Measurements from ENCODE around the gene OLIG1. TPM values are rescaled to one million over a fixed set of nuclear protein-coding genes. Genes with fewer than 3 reads are reported as not detected.

The OLIG1 gene
- total RNA-seq, 2 experiments from 2014 or later: not detected

DNA sequence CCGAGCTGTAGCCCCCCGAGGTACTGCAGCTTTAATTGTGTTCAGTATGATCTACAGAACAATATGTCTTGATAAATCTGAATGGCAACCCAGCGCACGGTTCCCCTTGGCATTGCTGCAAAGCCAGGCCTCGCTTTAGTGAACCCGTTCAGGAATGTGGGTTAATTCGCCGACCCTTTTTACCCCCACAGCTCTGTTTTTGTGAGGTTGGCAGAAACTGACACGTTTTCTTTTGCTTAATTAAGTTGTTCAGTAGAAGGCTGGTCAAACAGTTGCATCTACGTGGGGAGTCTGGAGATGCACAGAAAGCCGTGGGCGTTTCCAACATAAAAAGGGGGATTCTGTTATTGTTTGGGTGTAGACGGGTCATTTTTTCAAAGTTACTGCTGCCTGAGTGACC is 43.2 kb downstream of the OLIG1 start:
- CTCF ChIA-PET (ENCODE audit: unreplicated experiment): no interaction called here
- Histone ChIP-seq H3K9me2 (ENCODE audit: insufficient read depth, low read length) (no peaks in the 10 kb centered on the region), H4K20me1 (ENCODE audit: insufficient read depth, low read length) (no peaks in the 10 kb centered on the region), H3K79me2 (ENCODE audit: insufficient read depth, low read depth, low read length) (no peaks in the 10 kb centered on the region), H2AFZ (ENCODE audit: low read length) (no peak overlapping the region), H3K27ac (ENCODE audit: low read depth, low read length, poor library complexity, severe bottlenecking) (no peak overlapping the region), H3K4me1 (ENCODE audit: insufficient read depth, low read length, poor library complexity, severe bottlenecking) (no peaks in the 10 kb centered on the region), H3K4me3 (ENCODE audit: low read depth, low read length, poor library complexity, severe bottlenecking) (no peak overlapping the region), H3K36me3 (ENCODE audit: insufficient read depth, low read length) (no peaks in the 10 kb centered on the region), H3K9me3 (ENCODE audit: low read length) (no peaks in the 10 kb centered on the region), H3K4me2 (ENCODE audit: low read length) (no peak overlapping the region)
- POLR2A ChIA-PET: interaction anchor here (0.6 kb wide), 1 partner anchor 330 kb away, joined by 3 read pairs; no protein-coding TSS in a partner anchor
- no peak for DNase-seq (ENCODE audit: low spot score)
- intact Hi-C loops (cut with micrococcal nuclease; ENCODE audit: unreplicated experiment): no loop called here
- TF ChIP-seq EZH2phosphoT487 (IDR thresholded peaks at IDR 0.05; ENCODE audit: borderline replicate concordance, low read depth, low read length): no peak
- TF ChIP-seq, protein P1, sequence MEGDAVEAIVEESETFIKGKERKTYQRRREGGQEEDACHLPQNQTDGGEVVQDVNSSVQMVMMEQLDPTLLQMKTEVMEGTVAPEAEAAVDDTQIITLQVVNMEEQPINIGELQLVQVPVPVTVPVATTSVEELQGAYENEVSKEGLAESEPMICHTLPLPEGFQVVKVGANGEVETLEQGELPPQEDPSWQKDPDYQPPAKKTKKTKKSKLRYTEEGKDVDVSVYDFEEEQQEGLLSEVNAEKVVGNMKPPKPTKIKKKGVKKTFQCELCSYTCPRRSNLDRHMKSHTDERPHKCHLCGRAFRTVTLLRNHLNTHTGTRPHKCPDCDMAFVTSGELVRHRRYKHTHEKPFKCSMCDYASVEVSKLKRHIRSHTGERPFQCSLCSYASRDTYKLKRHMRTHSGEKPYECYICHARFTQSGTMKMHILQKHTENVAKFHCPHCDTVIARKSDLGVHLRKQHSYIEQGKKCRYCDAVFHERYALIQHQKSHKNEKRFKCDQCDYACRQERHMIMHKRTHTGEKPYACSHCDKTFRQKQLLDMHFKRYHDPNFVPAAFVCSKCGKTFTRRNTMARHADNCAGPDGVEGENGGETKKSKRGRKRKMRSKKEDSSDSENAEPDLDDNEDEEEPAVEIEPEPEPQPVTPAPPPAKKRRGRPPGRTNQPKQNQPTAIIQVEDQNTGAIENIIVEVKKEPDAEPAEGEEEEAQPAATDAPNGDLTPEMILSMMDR (conservative IDR thresholded peaks at IDR 0.05; ENCODE audit: low read length): no peak
- no TSS peak for BruUV-seq (replicated peaks)

DNA sequence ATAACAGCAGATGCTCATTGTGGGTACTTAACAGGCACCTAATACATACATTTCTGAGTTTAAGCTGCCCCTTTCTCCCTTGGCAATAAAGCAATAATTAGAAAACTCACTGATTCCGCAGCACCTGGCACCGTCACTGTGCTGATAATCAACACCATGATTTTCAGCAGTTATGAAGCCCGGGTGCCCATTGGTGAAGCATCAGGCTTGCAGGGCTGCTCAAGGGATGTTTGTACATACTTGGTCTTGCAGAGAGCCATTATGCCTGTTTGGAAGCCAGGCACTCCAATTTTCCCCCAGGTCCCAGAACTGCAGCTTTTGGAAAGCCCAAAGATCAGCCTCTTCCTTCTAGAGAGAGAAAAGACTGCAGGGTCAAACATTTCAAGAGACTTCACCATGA is 44.3 kb downstream of the OLIG1 start:
- ChIA-PET CTCF (ENCODE audit: unreplicated experiment) (no interaction called here), POLR2A (no interaction called here)
- no peaks in the 10 kb centered on the region for H3K9me3 ChIP-seq (ENCODE audit: low read length)
- H3K4me1 ChIP-seq (ENCODE audit: insufficient read depth, low read length, poor library complexity, severe bottlenecking): no peaks in the 10 kb centered on the region
- H3K4me3 ChIP-seq (ENCODE audit: low read depth, low read length, poor library complexity, severe bottlenecking): no peak overlapping the region
- no TSS peak for BruUV-seq (replicated peaks)
- H3K4me2 ChIP-seq (ENCODE audit: low read length): no peak overlapping the region
- no peak for TF ChIP-seq EZH2phosphoT487 (IDR thresholded peaks at IDR 0.05; ENCODE audit: borderline replicate concordance, low read depth, low read length)
- TF ChIP-seq, protein P1 (conservative IDR thresholded peaks at IDR 0.05; ENCODE audit: low read length): no peak
- no peak overlapping the region for H3K27ac ChIP-seq (ENCODE audit: low read depth, low read length, poor library complexity, severe bottlenecking)
- intact Hi-C loops (cut with micrococcal nuclease; ENCODE audit: unreplicated experiment): no loop called here
- no peaks in the 10 kb centered on the region for H3K36me3 ChIP-seq (ENCODE audit: insufficient read depth, low read length)
- no peaks in the 10 kb centered on the region for H3K79me2 ChIP-seq (ENCODE audit: insufficient read depth, low read depth, low read length)
- no peaks in the 10 kb centered on the region for H3K9me2 ChIP-seq (ENCODE audit: insufficient read depth, low read length)
- H4K20me1 ChIP-seq (ENCODE audit: insufficient read depth, low read length): no peaks in the 10 kb centered on the region
- H2AFZ ChIP-seq (ENCODE audit: low read length): no peak overlapping the region
- DNase-seq (ENCODE audit: low spot score): no peak

DNA sequence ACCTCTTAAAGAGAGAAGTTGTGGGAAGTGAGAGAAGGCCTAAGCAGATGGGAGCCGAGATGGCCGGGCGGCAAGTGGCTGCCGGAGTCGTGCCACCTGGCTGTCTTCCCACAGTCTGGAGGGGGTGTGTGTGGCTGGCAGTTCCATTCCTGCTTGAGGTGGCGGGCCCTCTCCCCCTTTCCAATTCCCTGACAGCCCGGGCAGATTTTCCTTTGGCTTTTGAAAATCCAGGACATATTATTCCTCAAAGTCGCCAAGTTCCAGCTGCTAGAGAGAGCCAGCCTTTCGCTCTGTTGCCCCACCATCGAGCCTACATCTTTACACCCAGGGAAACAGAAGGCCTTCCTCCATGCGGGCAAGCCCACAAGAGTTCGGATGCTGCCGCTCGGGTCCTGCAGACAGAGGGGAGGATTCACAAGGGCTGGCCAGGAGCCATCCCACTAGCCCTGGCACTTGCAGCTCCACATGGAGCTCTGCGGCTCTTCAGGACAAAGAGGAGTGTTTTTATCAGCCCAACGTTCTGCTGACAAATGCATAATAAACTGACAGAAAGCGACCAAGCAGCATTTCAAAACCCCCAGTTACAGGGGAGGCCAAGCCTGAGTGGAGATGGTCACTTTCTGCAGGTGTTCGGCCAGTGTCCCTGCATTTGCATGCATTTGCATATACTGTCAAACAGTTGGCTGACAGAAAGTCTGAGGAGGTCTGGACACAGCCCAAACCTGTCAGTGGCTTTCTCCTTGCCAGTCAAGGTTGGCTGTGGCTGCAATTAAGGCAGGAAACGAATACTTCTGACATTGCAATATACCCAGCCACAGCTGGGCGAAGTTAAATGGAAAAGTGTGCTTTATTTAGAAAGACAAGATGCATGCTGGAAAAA is 45.9 kb downstream of the OLIG1 start:
- no peak for DNase-seq (ENCODE audit: low spot score)
- H3K27ac ChIP-seq (ENCODE audit: low read depth, low read length, poor library complexity, severe bottlenecking): no peak overlapping the region
- ChIA-PET POLR2A (interaction anchor here (0.7 kb wide), 1 partner anchor 342 kb away, joined by 4 read pairs; no protein-coding TSS in a partner anchor), CTCF (ENCODE audit: unreplicated experiment) (interaction anchor here (0.5 kb wide), 1 partner anchor 80 kb away, joined by 3 read pairs; no protein-coding TSS in a partner anchor)
- no peaks in the 10 kb centered on the region for H3K4me1 ChIP-seq (ENCODE audit: insufficient read depth, low read length, poor library complexity, severe bottlenecking)
- H3K9me2 ChIP-seq (ENCODE audit: insufficient read depth, low read length): no peaks in the 10 kb centered on the region
- H3K36me3 ChIP-seq (ENCODE audit: insufficient read depth, low read length): no peaks in the 10 kb centered on the region
- no peaks in the 10 kb centered on the region for H3K79me2 ChIP-seq (ENCODE audit: insufficient read depth, low read depth, low read length)
- no peak overlapping the region for H3K4me2 ChIP-seq (ENCODE audit: low read length)
- intact Hi-C loops (cut with micrococcal nuclease; ENCODE audit: unreplicated experiment): no loop called here
- H3K4me3 ChIP-seq (ENCODE audit: low read depth, low read length, poor library complexity, severe bottlenecking): no peak overlapping the region
- no peaks in the 10 kb centered on the region for H4K20me1 ChIP-seq (ENCODE audit: insufficient read depth, low read length)
- no peak for TF ChIP-seq EZH2phosphoT487 (IDR thresholded peaks at IDR 0.05; ENCODE audit: borderline replicate concordance, low read depth, low read length)
- TF ChIP-seq, protein P1 (conservative IDR thresholded peaks at IDR 0.05; ENCODE audit: low read length): no peak
- no TSS peak for BruUV-seq (replicated peaks)
- H3K9me3 ChIP-seq (ENCODE audit: low read length): no peaks in the 10 kb centered on the region
- no peak overlapping the region for H2AFZ ChIP-seq (ENCODE audit: low read length)

All from OCI-LY7 (cell line).